K562 (cell line): ENCODE data around the gene RHBG. TPM values are rescaled to one million over a fixed set of nuclear protein-coding genes. Genes with fewer than 3 reads are reported as not detected.
A peak's percentile ranks its signal among the peaks of the same experiment; 100 is the strongest.

Source experiments
- ASH1L ChIP-seq: fragments of 450-650 bp; IDR thresholded peaks from 2 replicates; pipeline ENCODE4 v1.6.1; 2018; ENCODE audit warnings: borderline replicate concordance, mild to moderate bottlenecking, low read depth; ENCODE audit not compliant: partially characterized antibody
- BRF1 ChIP-seq: IDR thresholded peaks from 3 replicates; pipeline ENCODE4 v1.6.1; 2011; ENCODE audit warnings: borderline replicate concordance, mild to moderate bottlenecking; ENCODE audit not compliant: insufficient read length; ENCODE audit errors: extremely low read depth
- CBFA2T2 ChIP-seq: fragments of 450-650 bp; conservative IDR thresholded peaks from 2 replicates; pipeline ENCODE4 v1.6.1; 2017; ENCODE audit warnings: mild to moderate bottlenecking
- CBFA2T3 ChIP-seq: fragments of 450-650 bp; IDR thresholded peaks from 2 replicates; pipeline ENCODE4 v1.6.1; 2017
- CEBPG ChIP-seq, 3 experiments: fragments of 200-800 bp in 1 of 3; sonication (Bioruptor generic) in 1 of 3; sonication (generic) in 1 of 3; formaldehyde crosslinking in 1 of 3; IDR thresholded peaks in 2 of 3; conservative IDR thresholded peaks in 1 of 3; 2 replicates each; pipeline versions ENCODE4 v1.6.1 to v1.8.0; 2016 to 2022; ENCODE audit warnings: missing compliant biosample characterization in 2 of 3, missing genetic modification characterization in 2 of 3, mild to moderate bottlenecking in 1 of 3, missing genetic modification reagents in 1 of 3
- CHD1 ChIP-seq: fragments of 200-600 bp; sonication (generic); IDR thresholded peaks from one replicate; pipeline ENCODE4 v1.6.1; 2012; ENCODE audit warnings: mild to moderate bottlenecking, moderate library complexity, low read length, inconsistent platforms
- DPF2 ChIP-seq: fragments of 450-650 bp; IDR thresholded peaks from 2 replicates; pipeline ENCODE4 v1.6.1; 2016
- ETV6 ChIP-seq, 3 experiments: fragments of 150-350 bp in 1 of 3; sonication (generic) in 1 of 3; formaldehyde crosslinking in 1 of 3; IDR thresholded peaks; 2 replicates each; pipeline versions ENCODE4 v1.6.1 to v1.8.0; 2014 to 2022; ENCODE audit warnings: borderline replicate concordance in 2 of 3, low read depth in 2 of 3, antibody characterized with exemption in 1 of 3, low read length in 1 of 3, mild to moderate bottlenecking in 1 of 3, missing genetic modification reagents in 1 of 3
- FOS ChIP-seq: IDR thresholded peaks from 3 replicates; pipeline ENCODE4 v1.6.1; 2011; ENCODE audit not compliant: insufficient read length; ENCODE audit errors: extremely low read depth
- GATA2 ChIP-seq: sonication (generic); formaldehyde crosslinking; IDR thresholded peaks from 2 replicates; pipeline ENCODE4 v1.4.0; 2020; ENCODE audit warnings: mild to moderate bottlenecking, missing genetic modification reagents
- KLF16 ChIP-seq: IDR thresholded peaks from 2 replicates; pipeline ENCODE4 v1.6.1; 2016; ENCODE audit warnings: antibody characterized with exemption
- MAZ ChIP-seq, 2 experiments: fragments of 450-650 bp in 1 of 2; sonication (generic) in 1 of 2; formaldehyde crosslinking; IDR thresholded peaks in 1 of 2; conservative IDR thresholded peaks in 1 of 2; 2 replicates each; pipeline versions ENCODE4 v1.4.0 to v1.5.0; 2020; ENCODE audit warnings: mild to moderate bottlenecking in 1 of 2, missing genetic modification reagents in 1 of 2
- NFYB ChIP-seq: IDR thresholded peaks from 2 replicates; pipeline ENCODE4 v1.6.1; 2011; ENCODE audit warnings: mild to moderate bottlenecking, moderate library complexity; ENCODE audit not compliant: insufficient read length; ENCODE audit errors: extremely low read depth
- PHTF2 ChIP-seq: fragments of 250-450 bp; sonication (Bioruptor Pico); IDR thresholded peaks from 2 replicates; pipeline ENCODE4 v1.5.0; 2021; ENCODE audit warnings: mild to moderate bottlenecking
- RCOR1 ChIP-seq, 2 experiments: IDR thresholded peaks; 2 replicates each; pipeline ENCODE4 v1.6.1; 2012; ENCODE audit warnings: low read depth in 2 of 2, low read length in 2 of 2, borderline replicate concordance in 1 of 2, improper control_type of control experiment in 1 of 2
- SMAD3 ChIP-seq: fragments of 450-650 bp; formaldehyde crosslinking; conservative IDR thresholded peaks from 2 replicates; pipeline ENCODE4 v1.4.0; 2020; ENCODE audit warnings: mild to moderate bottlenecking
- SUPT5H ChIP-seq: fragments of 450-650 bp; IDR thresholded peaks from 2 replicates; pipeline ENCODE4 v1.6.1; 2016
- TAL1 ChIP-seq: fragments of 450-650 bp; IDR thresholded peaks from 2 replicates; pipeline ENCODE4 v1.6.1; 2016; ENCODE audit warnings: mild to moderate bottlenecking
- TGIF2 ChIP-seq: sonication (generic); formaldehyde crosslinking; IDR thresholded peaks from 2 replicates; pipeline ENCODE4 v1.8.1; 2022; ENCODE audit warnings: mild to moderate bottlenecking, missing genetic modification reagents, moderate library complexity
- THRAP3 ChIP-seq: fragments of 450-650 bp; IDR thresholded peaks from 2 replicates; pipeline ENCODE4 v1.6.1; 2016; ENCODE audit warnings: mild to moderate bottlenecking, inconsistent platforms, borderline replicate concordance
- UBTF ChIP-seq, 2 experiments: IDR thresholded peaks; 2 replicates each; pipeline ENCODE4 v1.6.1; 2012; ENCODE audit warnings: improper control_type of control experiment in 2 of 2, low read depth in 2 of 2, low read length in 2 of 2, borderline replicate concordance in 1 of 2
- ZC3H8 ChIP-seq: fragments of 450-650 bp; IDR thresholded peaks from 2 replicates; pipeline ENCODE4 v1.6.1; 2017
- ZNF263 ChIP-seq: sonication (generic); formaldehyde crosslinking; IDR thresholded peaks from 2 replicates; pipeline ENCODE4 v1.8.0; 2022; ENCODE audit warnings: mild to moderate bottlenecking, missing genetic modification reagents, borderline replicate concordance
- ZNF316 ChIP-seq: fragments of 450-650 bp; IDR thresholded peaks from 2 replicates; pipeline ENCODE4 v1.6.1; 2016
- polyA plus RNA-seq, 8 experiments: library from polyadenylated mRNA; depleted of rRNA in 4 of 8; stranded (reverse) in 5 of 8; unstranded in 3 of 8; fragments of >200 nt; fragmentation: Nextera tagmentation in 2 of 8; fragmentation: Illumina TruSeq in 1 of 8; extraction: Ambion mirVana in 2 of 8; extraction: Trizol in 1 of 8; gene quantifications; 2 replicates each; pipeline versions ENCODE4 v1.2.1 to v1.2.3, GENCODE V29; 2011 to 2014; ENCODE audit warnings: inconsistent platforms in 1 of 8, missing spikeins in 1 of 8
- total RNA-seq, 7 experiments: library from RNA; depleted of rRNA in 6 of 7; stranded (reverse); fragments of >200 nt in 6 of 7; fragmentation: Illumina TruSeq in 2 of 7; extraction: Trizol in 2 of 7; gene quantifications; 2 replicates each; pipeline versions ENCODE4 v1.2.1 to v1.2.3, GENCODE V29; 2011 to 2021; ENCODE audit warnings: low replicate concordance in 1 of 7
- TF ChIP-seq, protein P1 (sequence below): fragments of 450-650 bp; formaldehyde crosslinking; conservative IDR thresholded peaks from 2 replicates; pipeline ENCODE4 v1.4.0; 2022; ENCODE audit warnings: mild to moderate bottlenecking, missing genetic modification characterization

RHBG gene
- total and polyA plus RNA-seq, 9 of the 15 experiments (the other 6 are each of a cell fraction or from before 2014, with no cell fraction given) = not detected

GRCh38 chr1:156423422-156424352 lies 54.7 kb downstream of the RHBG start (continued):
- no peak for TF ChIP-seq SUPT5H
- no peak for TF ChIP-seq ETV6 (IDR thresholded peaks at IDR 0.05; ENCODE audit: borderline replicate concordance in 1 of 2, low read depth in 2 of 2, low read length in 1 of 2)
- no peak for TF ChIP-seq ETV6 (CRISPR knock-in tag; IDR thresholded peaks at IDR 0.05; ENCODE audit: borderline replicate concordance)
- TF ChIP-seq CHD1 = no peak
- no peak for TF ChIP-seq ASH1L
- no peak for TF ChIP-seq FOS
- 0 out of 4 replicates have a peak, but pooled peaks of 1 of the 2 experiments have one; percentile 15 for TF ChIP-seq MAZ (CRISPR knock-in tag; conservative IDR thresholded peaks at IDR 0.05 in 1 of 2, IDR thresholded peaks at IDR 0.05 in 1 of 2)
- TF ChIP-seq DPF2 = peak; percentile 47
- peak; percentile 67 for TF ChIP-seq CBFA2T3
- peak; percentile 31 for TF ChIP-seq CBFA2T2
- 0 out of 2 replicates have a peak, but pooled peaks have one; percentile 39 for TF ChIP-seq GATA2 (CRISPR knock-in tag)
- no peak; the same call in 1 of the 2 replicates for TF ChIP-seq SMAD3
- TF ChIP-seq TAL1 = peak; percentile 29; the same call in 1 of the 2 replicates
- no peak for TF ChIP-seq ZNF316
- peak; percentile 51 for TF ChIP-seq NFYB
- TF ChIP-seq UBTF (IDR thresholded peaks at IDR 0.05; ENCODE audit: borderline replicate concordance in 1 of 2, low read depth in 2 of 2, low read length in 2 of 2) = peak in 1 of 2 experiments; percentile 33; a peak in 1 of 4 replicates
- peak; percentile 60; the same call in 1 of the 2 replicates for TF ChIP-seq CEBPG (CRISPR knock-in tag; IDR thresholded peaks at IDR 0.05)
- TF ChIP-seq CEBPG (tag; conservative IDR thresholded peaks at IDR 0.05 in 1 of 2, IDR thresholded peaks at IDR 0.05 in 1 of 2) = no peak
- no peak for TF ChIP-seq PHTF2
- TF ChIP-seq ZC3H8 = no peak
- no peak for TF ChIP-seq THRAP3
- peak in 1 of 2 experiments; percentile 43; a peak in 1 of 4 replicates for TF ChIP-seq RCOR1 (IDR thresholded peaks at IDR 0.05; ENCODE audit: borderline replicate concordance in 1 of 2, low read depth in 2 of 2, low read length in 2 of 2)
- TF ChIP-seq ZNF263 (CRISPR knock-in tag) = peak; percentile 89
- TF ChIP-seq KLF16 = 0 out of 2 replicates have a peak, but pooled peaks have one; percentile 19
- TF ChIP-seq, protein P1, sequence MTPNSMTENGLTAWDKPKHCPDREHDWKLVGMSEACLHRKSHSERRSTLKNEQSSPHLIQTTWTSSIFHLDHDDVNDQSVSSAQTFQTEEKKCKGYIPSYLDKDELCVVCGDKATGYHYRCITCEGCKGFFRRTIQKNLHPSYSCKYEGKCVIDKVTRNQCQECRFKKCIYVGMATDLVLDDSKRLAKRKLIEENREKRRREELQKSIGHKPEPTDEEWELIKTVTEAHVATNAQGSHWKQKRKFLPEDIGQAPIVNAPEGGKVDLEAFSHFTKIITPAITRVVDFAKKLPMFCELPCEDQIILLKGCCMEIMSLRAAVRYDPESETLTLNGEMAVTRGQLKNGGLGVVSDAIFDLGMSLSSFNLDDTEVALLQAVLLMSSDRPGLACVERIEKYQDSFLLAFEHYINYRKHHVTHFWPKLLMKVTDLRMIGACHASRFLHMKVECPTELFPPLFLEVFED (CRISPR knock-in tag) = 0 out of 2 replicates have a peak, but pooled peaks have one; percentile 71
- TF ChIP-seq TGIF2 (CRISPR knock-in tag) = no peak
- TF ChIP-seq BRF1 = no peak
